H1 (cell line): Measurements from ENCODE around the gene HTR4. TPM values are rescaled to one million over a fixed set of nuclear protein-coding genes. Genes with fewer than 3 reads are reported as not detected.

Source experiments
- CREB1 ChIP-seq: IDR thresholded peaks from 2 replicates; pipeline ENCODE4 v1.6.1; 2012; ENCODE audit warnings: inconsistent platforms
- polyA plus RNA-seq, 7 experiments: library from polyadenylated mRNA; depleted of rRNA in 3 of 7; stranded (reverse) in 5 of 7; unstranded in 2 of 7; fragments of >200 nt in 5 of 7; fragments of 200-250 nt in 2 of 7; gene quantifications; 1 replicate in 5 of 7; 2 replicates in 1 of 7; 4 replicates in 1 of 7; pipeline versions ENCODE4 v1.2.1 to v1.2.3, GENCODE V29; 2011 to 2013; ENCODE audit warnings: missing spikeins in 2 of 7, mixed read lengths in 2 of 7
- total RNA-seq: library from RNA; stranded (reverse); fragmentation: NEBNext Ultra II Directional; extraction: Animal tissue kit (Norgen Biotek cat#: 25700); gene quantifications from 2 replicates; pipeline ENCODE4 v1.2.1, GENCODE V29; 2021

HTR4 gene
- total and polyA plus RNA-seq, 2 of the 8 experiments (the other 6 are each of a cell fraction or from before 2014, with no cell fraction given): not detected

- no peak for TF ChIP-seq CREB1
Measured at GRCh38 chr5:148446611-148447010, 207.7 kb downstream of the HTR4 start (continued).
